Lung (tissue), 16 donors: Measurements from ENCODE around the gene ZDBF2. TPM values are rescaled to one million over a fixed set of nuclear protein-coding genes. Genes with fewer than 3 reads are reported as not detected.
"Not testable (repeated sequence)": the region's sequence is repeated elsewhere in the genome, so short reads cannot be mapped to it uniquely, and the experiment has no call there.

ENCODE experiments used
- ATAC-seq: fragments of 200-7000 bp; cut with Tn5 transposase; one replicate; pipeline ENCODE4 v1.9.1; 2020; ENCODE audit warnings: moderate number of reproducible peaks; ENCODE audit not compliant: insufficient read depth, low FRiP score
- DNase-seq, 3 donors: peaks; one replicate each; pipeline ENCODE4 v3.0.0-alpha.2; 2013 to 2017
- H3K27ac ChIP-seq, 2 donors: one replicate each; pipeline ENCODE4 v1.5.1; 2013; ENCODE audit warnings: mild to moderate bottlenecking in 2 of 2, moderate library complexity in 2 of 2, control low read depth in 1 of 2, inconsistent platforms in 1 of 2, low read depth in 1 of 2, low read length in 1 of 2
- H3K27me3 ChIP-seq, 3 donors: one replicate each; pipeline ENCODE4 v1.5.1; 2013; ENCODE audit warnings: low read length in 2 of 3; ENCODE audit not compliant: control insufficient read depth in 3 of 3, insufficient read depth in 3 of 3
- H3K36me3 ChIP-seq, 4 donors: one replicate each; pipeline ENCODE4 v1.5.1; 2013; ENCODE audit warnings: low read length in 4 of 4, mild to moderate bottlenecking in 1 of 4, moderate library complexity in 1 of 4; ENCODE audit not compliant: control insufficient read depth in 4 of 4, insufficient read depth in 4 of 4
- H3K4me1 ChIP-seq, 5 donors: one replicate each; pipeline ENCODE4 v1.5.1; 2013; ENCODE audit warnings: low read length in 5 of 5, mild to moderate bottlenecking in 2 of 5, moderate library complexity in 1 of 5; ENCODE audit not compliant: control insufficient read depth in 5 of 5, insufficient read depth in 5 of 5
- H3K4me3 ChIP-seq: one replicate; pipeline ENCODE4 v1.5.1; 2013; ENCODE audit warnings: mild to moderate bottlenecking, control low read depth, moderate library complexity
- H3K9ac ChIP-seq, 2 donors: one replicate each; pipeline ENCODE4 v1.5.1; 2013; ENCODE audit warnings: low read length in 2 of 2, control low read depth in 1 of 2; ENCODE audit not compliant: insufficient read depth in 1 of 2
- H3K9me3 ChIP-seq, 4 donors: one replicate each; pipeline ENCODE4 v1.5.1; 2013; ENCODE audit warnings: low read length in 3 of 4, mild to moderate bottlenecking in 1 of 4, moderate library complexity in 1 of 4; ENCODE audit not compliant: control insufficient read depth in 4 of 4, insufficient read depth in 3 of 4
- WGBS, 2 donors: extraction: QIAGEN DNeasy Blood & Tissue Kit; methylation state at CpG; one replicate each; pipeline ENCODE4 v1.1.7; 2013; 5-methylcytosine and 5-hydroxymethylcytosine counted together
- long read RNA-seq, 5 donors: transcript quantifications; one replicate each; lab custom pipeline, GENCODE V29; 2026
- polyA plus RNA-seq, 2 donors: library from polyadenylated mRNA; stranded (reverse); fragments of 200-250 nt; gene quantifications; one replicate each; pipeline ENCODE4 v1.2.1, GENCODE V29; 2013
- total RNA-seq, 2 donors: library from RNA; depleted of rRNA in 1 of 2; stranded (reverse); fragments of >200 nt in 1 of 2; gene quantifications; one replicate each; pipeline ENCODE4 v1.2.1, GENCODE V29; 2014 to 2021
- TF ChIP-seq, protein P1 (sequence below): IDR thresholded peaks from 2 replicates; pipeline ENCODE4 v1.5.1; 2012; ENCODE audit warnings: mild to moderate bottlenecking; ENCODE audit errors: control extremely low read depth, extremely low read depth
- donor health status: control.
- donor health status: control.
- donor health status: Bipolar disorder and iron deficiency.
- donor health status: healthy.
- donor health status: DM: yes; HTN: yes; CAD: no.

Gene ZDBF2
- total RNA-seq (10 to 100 TPM in 1 of 2 donors, 1 to 10 TPM in 1; 6.3 to 13.7 TPM), polyA plus RNA-seq (1 to 10 TPM; 1.0 to 1.1 TPM)
- long read RNA-seq, donor 1, result 0 reads
- long read RNA-seq, donor 2, result 0 reads
- long read RNA-seq, donor 3, result 0 reads
- long read RNA-seq, donor 4, result 0 reads
- long read RNA-seq, donor 5, result 0 reads

GRCh38 chr2:206274434-206275311 is at the start of gene ZDBF2:
Gene ZDBF2 (plus strand): TSS chr2:206274663. CDS start chr2:206281850, 7,187 bp downstream.
- Histone ChIP-seq H3K27me3 (peaks cover 0 to 84% (median 66%) of the 10 kb centered on the region in 3 donors), H3K4me1 (peaks cover 0 to 12% (median 5%) of the 10 kb centered on the region in 5 donors), H3K27ac (peak within 1 kb of the TSS; percentile 55 to 73), H3K9ac (peak within 1 kb of the TSS in 1 of 2 donors; percentile 61), H3K9me3 (peaks cover 0 to 3% (median 0%) of the 10 kb centered on the region in 4 donors), H3K36me3 (no peaks in the 10 kb centered on the region), H3K4me3 (peak within 1 kb of the TSS; percentile 79)
- ATAC-seq (peak; percentile 91), DNase-seq (peak; percentile 77 to 83 (median 79))
- TF ChIP-seq, protein P1, sequence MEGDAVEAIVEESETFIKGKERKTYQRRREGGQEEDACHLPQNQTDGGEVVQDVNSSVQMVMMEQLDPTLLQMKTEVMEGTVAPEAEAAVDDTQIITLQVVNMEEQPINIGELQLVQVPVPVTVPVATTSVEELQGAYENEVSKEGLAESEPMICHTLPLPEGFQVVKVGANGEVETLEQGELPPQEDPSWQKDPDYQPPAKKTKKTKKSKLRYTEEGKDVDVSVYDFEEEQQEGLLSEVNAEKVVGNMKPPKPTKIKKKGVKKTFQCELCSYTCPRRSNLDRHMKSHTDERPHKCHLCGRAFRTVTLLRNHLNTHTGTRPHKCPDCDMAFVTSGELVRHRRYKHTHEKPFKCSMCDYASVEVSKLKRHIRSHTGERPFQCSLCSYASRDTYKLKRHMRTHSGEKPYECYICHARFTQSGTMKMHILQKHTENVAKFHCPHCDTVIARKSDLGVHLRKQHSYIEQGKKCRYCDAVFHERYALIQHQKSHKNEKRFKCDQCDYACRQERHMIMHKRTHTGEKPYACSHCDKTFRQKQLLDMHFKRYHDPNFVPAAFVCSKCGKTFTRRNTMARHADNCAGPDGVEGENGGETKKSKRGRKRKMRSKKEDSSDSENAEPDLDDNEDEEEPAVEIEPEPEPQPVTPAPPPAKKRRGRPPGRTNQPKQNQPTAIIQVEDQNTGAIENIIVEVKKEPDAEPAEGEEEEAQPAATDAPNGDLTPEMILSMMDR, result no peak
- WGBS, 2 donors, result 1 to 2% methylated on average over 89 to 104 of the region's 104 CpGs

DNA sequence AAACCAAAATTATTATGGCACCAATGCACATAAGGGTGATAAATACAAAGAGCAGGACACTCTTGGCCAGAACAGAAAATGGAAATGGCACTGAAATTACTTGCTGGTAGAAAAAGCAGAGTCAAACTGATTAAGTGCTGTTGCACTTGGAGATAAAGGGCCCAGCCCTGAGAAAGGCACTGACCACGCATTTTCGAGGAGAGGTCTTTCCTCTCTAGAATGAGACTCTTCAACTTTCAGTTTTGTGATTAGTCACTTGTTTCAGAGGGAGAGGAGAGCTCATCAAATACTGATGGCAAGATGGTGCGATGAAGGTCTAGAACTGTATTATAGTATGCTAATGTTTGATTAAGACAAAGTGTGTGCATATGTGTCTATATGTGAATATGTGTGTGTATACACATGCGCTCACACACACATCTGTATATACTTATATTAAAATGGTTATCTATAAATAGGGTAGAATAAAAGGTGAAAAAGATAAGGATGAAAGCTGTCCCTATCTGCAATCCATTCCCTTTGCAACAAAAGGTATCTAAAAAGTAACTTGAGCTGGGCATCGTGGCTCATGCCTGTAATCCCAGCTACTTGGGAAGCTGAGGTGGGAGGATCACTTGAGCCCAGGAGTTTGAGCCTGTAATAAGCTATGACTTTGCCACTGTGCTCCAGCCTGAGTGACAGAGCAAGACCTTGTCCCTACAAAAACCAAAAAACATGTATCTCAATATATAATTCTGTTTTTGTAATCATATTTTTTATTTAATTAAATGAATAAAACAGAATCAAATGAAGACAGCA is 48.8 kb upstream of the ZDBF2 start:
- Histone ChIP-seq H3K4me3 (no peak overlapping the region), H3K27ac (no peak overlapping the region), H3K9ac (no peak overlapping the region), H3K27me3 (no peaks in the 10 kb centered on the region), H3K9me3 (peaks cover 0 to 2% (median 0%) of the 10 kb centered on the region in 4 donors), H3K4me1 (no peaks in the 10 kb centered on the region), H3K36me3 (no peaks in the 10 kb centered on the region)
- ATAC-seq, result no peak
- 57 to 75% methylated on average over 5 of the region's 5 CpGs for WGBS, 2 donors
- TF ChIP-seq, protein P1, result no peak
- no peak for DNase-seq

- not testable (repeated sequence) for H3K36me3 ChIP-seq, H3K27ac ChIP-seq, ATAC-seq
These were observed 45.8 kb upstream of the ZDBF2 start for GRCh38 chr2:206228636-206229035.

GRCh38 chr2:206229642-206230041 is 44.8 kb upstream of the ZDBF2 start:
- H3K27ac ChIP-seq, result no peak overlapping the region
- H3K9ac ChIP-seq, result no peak overlapping the region
- TF ChIP-seq, protein P1, result no peak
- ATAC-seq, result no peak
- no peaks in the 10 kb centered on the region for H3K9me3 ChIP-seq
- H3K4me1 ChIP-seq, result no peaks in the 10 kb centered on the region
- no peak for DNase-seq
- no peaks in the 10 kb centered on the region for H3K36me3 ChIP-seq
- no peaks in the 10 kb centered on the region for H3K27me3 ChIP-seq
- no peak overlapping the region for H3K4me3 ChIP-seq

More at GRCh38 chr2:206228636-206229035, 45.8 kb upstream of the ZDBF2 start:
- not testable (repeated sequence) for DNase-seq, H3K4me3 ChIP-seq, H3K4me1 ChIP-seq, H3K27me3 ChIP-seq, H3K9ac ChIP-seq, H3K9me3 ChIP-seq
- WGBS, 2 donors, result 82 to 91% methylated on average over 9 of the region's 9 CpGs
